NCI-H2227 (cell line): ENCODE measurements around the gene RPIA.

Experiments
- DNase-seq: peaks from one replicate; lab custom pipeline; 2025; ENCODE audit not compliant: unreplicated experiment; lab: John Stamatoyannopoulos, UW

The RPIA gene

GRCh38 chr2:88683160-88684021 is 8.1 kb upstream of the RPIA start:
- DNase-seq: no peak

GRCh38 chr2:88684519-88684918 is 7.0 kb upstream of the RPIA start:
- no peak for DNase-seq

- DNase-seq: no peak
These were observed 5.2 kb upstream of the RPIA start for GRCh38 chr2:88686320-88686719.

- DNase-seq: no peak
These were observed 4.1 kb upstream of the RPIA start for GRCh38 chr2:88687384-88687783.

- peak; percentile 42 for DNase-seq
These were observed 708 bp upstream of the RPIA start for GRCh38 chr2:88690591-88691338.

GRCh38 chr2:88692187-88692586 is 714 bp downstream of the RPIA start:
- DNase-seq: peak; percentile 31

- DNase-seq: no peak
These were observed 2.5 kb downstream of the RPIA start for GRCh38 chr2:88693911-88694414.

- no peak for DNase-seq
These were observed 5.1 kb downstream of the RPIA start for GRCh38 chr2:88696611-88697010.

GRCh38 chr2:88697370-88698026 is 6.0 kb downstream of the RPIA start:
- DNase-seq: no peak

GRCh38 chr2:88698027-88698413 is 6.5 kb downstream of the RPIA start:
- peak; percentile 64 for DNase-seq

GRCh38 chr2:88698498-88699233 is 7.2 kb downstream of the RPIA start:
- no peak for DNase-seq

- no peak for DNase-seq
These were observed 15.5 kb downstream of the RPIA start for GRCh38 chr2:88707003-88707402.

GRCh38 chr2:88709181-88709631 is 17.7 kb downstream of the RPIA start:
- no peak for DNase-seq

GRCh38 chr2:88711289-88711688 is 19.8 kb downstream of the RPIA start:
- DNase-seq: no peak

- no peak for DNase-seq
These were observed 20.4 kb downstream of the RPIA start for GRCh38 chr2:88711897-88712296.

GRCh38 chr2:88713408-88713807 is 21.9 kb downstream of the RPIA start:
- DNase-seq: no peak

GRCh38 chr2:88714667-88715066 is 23.2 kb downstream of the RPIA start:
- no peak for DNase-seq

- no peak for DNase-seq
These were observed 28.9 kb downstream of the RPIA start for GRCh38 chr2:88720399-88720798.

GRCh38 chr2:88721268-88721667 is 29.8 kb downstream of the RPIA start:
- no peak for DNase-seq

- DNase-seq: no peak
These were observed 33.3 kb downstream of the RPIA start for GRCh38 chr2:88724643-88725332.
